Heart left ventricle (tissue), 16 donors: ENCODE data around the gene POU2AF1. TPM values are rescaled to one million over a fixed set of nuclear protein-coding genes. Genes with fewer than 3 reads are reported as not detected.

ENCODE experiments used
- ATAC-seq, 4 donors: fragments of 200-7000 bp; cut with Tn5 transposase; one replicate each; pipeline ENCODE4 v1.9.1; 2020 to 2022; ENCODE audit warnings: moderate library complexity in 4 of 4, mild to moderate bottlenecking in 3 of 4, moderate number of reproducible peaks in 1 of 4
- DNase-seq, 5 donors: peaks; one replicate each; pipeline ENCODE4 v3.0.0-alpha.2; 2020
- H3K27ac ChIP-seq, 12 donors: fragments of 200-600 bp; sonication (generic) in 4 of 12; one replicate each; pipeline versions ENCODE4 v1.5.0 to v1.8.0; 2016 to 2022; ENCODE audit warnings: mild to moderate bottlenecking in 2 of 12
- H3K27me3 ChIP-seq, 9 donors: fragments of 200-600 bp; sonication (generic) in 2 of 9; one replicate each; pipeline versions ENCODE4 v1.5.1 to v1.8.0; 2016 to 2022; ENCODE audit warnings: mild to moderate bottlenecking in 3 of 9
- H3K36me3 ChIP-seq, 9 donors: fragments of 200-600 bp; sonication (generic) in 2 of 9; one replicate each; pipeline versions ENCODE4 v1.5.0 to v1.8.0; 2018 to 2022; ENCODE audit warnings: mild to moderate bottlenecking in 2 of 9
- H3K4me1 ChIP-seq, 12 donors: fragments of 200-600 bp; sonication (generic) in 4 of 12; one replicate each; pipeline versions ENCODE4 v1.5.0 to v1.8.0; 2016 to 2022; ENCODE audit warnings: mild to moderate bottlenecking in 3 of 12
- H3K4me3 ChIP-seq, 12 donors: fragments of 200-600 bp; sonication (generic) in 4 of 12; one replicate each; pipeline versions ENCODE4 v1.5.0 to v1.8.0; 2017 to 2022; ENCODE audit warnings: mild to moderate bottlenecking in 9 of 12, moderate library complexity in 4 of 12
- H3K9me3 ChIP-seq, 12 donors: fragments of 200-600 bp; sonication (generic) in 4 of 12; one replicate each; pipeline versions ENCODE4 v1.5.0 to v1.8.0; 2016 to 2022; ENCODE audit warnings: mild to moderate bottlenecking in 1 of 12
- POLR2A ChIP-seq, 2 donors: fragments of 450-650 bp; IDR thresholded peaks; one replicate each; pipeline ENCODE4 v1.6.1; 2017; ENCODE audit warnings: antibody characterized with exemption in 2 of 2, mild to moderate bottlenecking in 2 of 2, moderate library complexity in 2 of 2
- WGBS, 4 donors: extraction: QIAGEN DNeasy Blood & Tissue Kit in 2 of 4; methylation state at CpG; one replicate each; pipeline versions ENCODE4 v1.1.5 to v1.1.7; 2013 to 2018; 5-methylcytosine and 5-hydroxymethylcytosine counted together
- intact Hi-C, 10 donors: fragments of 100-400 bp; cut with DNase I; formaldehyde crosslinking; loops; one replicate each; pipeline versions ENCODE4 v1.11.1 to v1.14.2; 2022
- polyA plus RNA-seq, 2 donors: library from polyadenylated mRNA; stranded (reverse); fragments of 200-250 nt; gene quantifications; one replicate each; pipeline ENCODE4 v1.2.3, GENCODE V29; 2013
- total RNA-seq, 9 donors: library from RNA; depleted of rRNA in 2 of 9; stranded (reverse); fragments of >200 nt in 2 of 9; fragmentation: NEBNext Ultra II Directional in 3 of 9; extraction: Animal tissue kit (Norgen Biotek cat#: 25700) in 3 of 9; gene quantifications; one replicate each; pipeline versions ENCODE4 v1.1.0 to v1.2.4, GENCODE V29; 2016 to 2023
- TF ChIP-seq, protein P1 (sequence below), 12 donors: fragments of 200-600 bp; sonication (generic) in 4 of 12; IDR thresholded peaks; one replicate each; pipeline versions ENCODE4 v1.5.0 to v1.8.0; 2018 to 2022; ENCODE audit warnings: antibody characterized with exemption in 12 of 12, mild to moderate bottlenecking in 5 of 12
- donor health status: ischemic (EF 13 %, LVEDD 7.1; RV severe dilation, severe dysfunction).
- donor health status: healthy with polysubstance abuse.
- donor health status: DM: no; HTN: yes; CAD: no.
- donor health status: DM: no; HTN: no; CAD: no.
- donor health status: ischemic (EF 25% LVEDD 6.9; RV normal size, moderate dysfunction).
- donor health status: ischemic (EF 25% LVEDD 5.7; RV mildly dilated, moderate dysfunction).
- donor health status: healthy.
- donor health status: DM: yes; HTN: yes; CAD: no.
- donor health status: ischemic (EF 35%, LVEDD 5.7; RV mildly dilated, moderate dysfunction).
- donor health status: nonischemic (EF 11% LVEDD 7.7; RV severe dilation, severe dysfunction).
- donor health status: DM: yes; HTN: yes; CAD: no.
- donor health status: PGD.
- donor health status: ischemic (EF 29% LVEDD 5.4; RV normal size, mild dysfunction).
- donor health status: nonischemic (EF 23%, LVEDD 6.1; RV moderate dilation, normal function).

The POU2AF1 gene
- total and polyA plus RNA-seq, 11 donors: 0.07 to 1.3 (median 0.24) TPM; not detected in 7

DNA sequence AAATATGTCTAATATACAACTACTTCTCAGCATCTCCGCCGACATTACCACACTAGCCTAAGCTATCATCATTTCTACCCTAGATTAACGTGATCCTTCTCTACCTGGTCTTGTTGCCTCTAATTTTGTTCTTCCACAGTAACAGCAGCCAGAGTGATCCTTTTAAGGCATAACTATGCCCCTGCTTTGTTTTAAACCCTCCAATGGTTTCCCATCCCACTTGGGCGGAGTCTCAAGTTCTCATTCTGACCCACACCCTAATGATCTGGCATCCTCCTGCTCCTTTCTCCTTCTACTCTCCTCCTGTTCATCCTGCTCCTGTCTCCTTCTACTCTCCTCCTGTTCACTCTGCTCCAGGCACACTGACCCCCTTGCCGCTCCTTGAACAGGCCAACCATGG lies 31.9 kb upstream of the POU2AF1 start:
- no peak for DNase-seq
- WGBS, 4 donors: 90 to 97% (median 91%) methylated on average over 5 of the region's 5 CpGs
- Histone ChIP-seq H3K36me3 (no peaks in the 10 kb centered on the region), H3K27me3 (no peaks in the 10 kb centered on the region), H3K9me3 (no peaks in the 10 kb centered on the region), H3K27ac (no peak overlapping the region), H3K4me3 (no peak overlapping the region), H3K4me1 (no peaks in the 10 kb centered on the region)
- intact Hi-C loops: no loop called here
- no peak for ATAC-seq
- TF ChIP-seq, protein P1, sequence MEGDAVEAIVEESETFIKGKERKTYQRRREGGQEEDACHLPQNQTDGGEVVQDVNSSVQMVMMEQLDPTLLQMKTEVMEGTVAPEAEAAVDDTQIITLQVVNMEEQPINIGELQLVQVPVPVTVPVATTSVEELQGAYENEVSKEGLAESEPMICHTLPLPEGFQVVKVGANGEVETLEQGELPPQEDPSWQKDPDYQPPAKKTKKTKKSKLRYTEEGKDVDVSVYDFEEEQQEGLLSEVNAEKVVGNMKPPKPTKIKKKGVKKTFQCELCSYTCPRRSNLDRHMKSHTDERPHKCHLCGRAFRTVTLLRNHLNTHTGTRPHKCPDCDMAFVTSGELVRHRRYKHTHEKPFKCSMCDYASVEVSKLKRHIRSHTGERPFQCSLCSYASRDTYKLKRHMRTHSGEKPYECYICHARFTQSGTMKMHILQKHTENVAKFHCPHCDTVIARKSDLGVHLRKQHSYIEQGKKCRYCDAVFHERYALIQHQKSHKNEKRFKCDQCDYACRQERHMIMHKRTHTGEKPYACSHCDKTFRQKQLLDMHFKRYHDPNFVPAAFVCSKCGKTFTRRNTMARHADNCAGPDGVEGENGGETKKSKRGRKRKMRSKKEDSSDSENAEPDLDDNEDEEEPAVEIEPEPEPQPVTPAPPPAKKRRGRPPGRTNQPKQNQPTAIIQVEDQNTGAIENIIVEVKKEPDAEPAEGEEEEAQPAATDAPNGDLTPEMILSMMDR (IDR thresholded peaks at IDR 0.05): no peak
- TF ChIP-seq POLR2A (IDR thresholded peaks at IDR 0.05): no peak

GRCh38 chr11:111409915-111410314 lies 30.8 kb upstream of the POU2AF1 start:
- H3K9me3 ChIP-seq: no peaks in the 10 kb centered on the region

GRCh38 chr11:111408789-111409727 lies 30.0 kb upstream of the POU2AF1 start:
- no peaks in the 10 kb centered on the region for H3K36me3 ChIP-seq
- no peaks in the 10 kb centered on the region for H3K9me3 ChIP-seq
- intact Hi-C loops: no loop called here
- 77 to 84% (median 81%) methylated on average over 6 of the region's 6 CpGs for WGBS, 4 donors
- DNase-seq (no peak), ATAC-seq (no peak)
- H3K4me3 ChIP-seq: no peak overlapping the region
- TF ChIP-seq, protein P1 (IDR thresholded peaks at IDR 0.05): no peak
- TF ChIP-seq POLR2A (IDR thresholded peaks at IDR 0.05): no peak
- no peaks in the 10 kb centered on the region for H3K4me1 ChIP-seq
- H3K27me3 ChIP-seq: no peaks in the 10 kb centered on the region
- H3K27ac ChIP-seq: no peak overlapping the region

More at GRCh38 chr11:111409915-111410314, 30.8 kb upstream of the POU2AF1 start:
- intact Hi-C loops: no loop called here
- DNase-seq: no peak
- no peak for ATAC-seq
- WGBS, 4 donors: 76 to 92% (median 79%) methylated on average over 1 of the region's 1 CpG
- H3K27me3 ChIP-seq: no peaks in the 10 kb centered on the region
- H3K27ac ChIP-seq: no peak overlapping the region
- H3K4me1 ChIP-seq: no peaks in the 10 kb centered on the region
- no peak for TF ChIP-seq POLR2A (IDR thresholded peaks at IDR 0.05)
- TF ChIP-seq, protein P1 (IDR thresholded peaks at IDR 0.05): no peak
- no peaks in the 10 kb centered on the region for H3K36me3 ChIP-seq
- H3K4me3 ChIP-seq: no peak overlapping the region

GRCh38 chr11:111407652-111408051 lies 28.6 kb upstream of the POU2AF1 start:
- no peak for DNase-seq
- Histone ChIP-seq H3K4me1 (no peaks in the 10 kb centered on the region), H3K4me3 (no peak overlapping the region), H3K9me3 (no peaks in the 10 kb centered on the region), H3K27me3 (no peaks in the 10 kb centered on the region), H3K36me3 (no peaks in the 10 kb centered on the region), H3K27ac (no peak overlapping the region)
- intact Hi-C loops: no loop called here
- ATAC-seq: no peak
- TF ChIP-seq POLR2A (IDR thresholded peaks at IDR 0.05): no peak
- TF ChIP-seq, protein P1 (IDR thresholded peaks at IDR 0.05): no peak
- WGBS, 4 donors: 87 to 97% (median 94%) methylated on average over 2 of the region's 2 CpGs
